Upper lobe of left lung (tissue), 4 donors: Measurements from ENCODE around the gene MAD1L1.

ENCODE experiments used
- CTCF ChIP-seq, 6 experiments: fragments of 450-650 bp in 4 of 6; fragments of 200-600 bp in 2 of 6; sonication (generic) in 2 of 6; IDR thresholded peaks; one replicate each; pipeline ENCODE4 v1.5.1; 2016 to 2019; ENCODE audit warnings: antibody characterized with exemption in 6 of 6
- POLR2A ChIP-seq, 4 donors: fragments of 450-650 bp; IDR thresholded peaks; one replicate each; pipeline ENCODE4 v1.5.1; 2016 to 2017; ENCODE audit warnings: antibody characterized with exemption in 4 of 4, mild to moderate bottlenecking in 2 of 4

- TF ChIP-seq CTCF (IDR thresholded peaks at IDR 0.05) (no peak), POLR2A (IDR thresholded peaks at IDR 0.05) (no peak)
Observed at GRCh38 chr7:2229467-2229866, 3.3 kb downstream of the MAD1L1 start.
